GM12891 (cell line): Measurements from ENCODE around the gene PTPRN2.

Source experiments
- POLR2A ChIP-seq: IDR thresholded peaks from 2 replicates; pipeline ENCODE4 v1.6.1; 2011; ENCODE audit warnings: low read depth, low read length, control low read depth
- POLR2AphosphoS5 ChIP-seq: IDR thresholded peaks from 2 replicates; pipeline ENCODE4 v1.6.1; 2011; ENCODE audit warnings: low read depth, low read length, control low read depth
- TAF1 ChIP-seq: IDR thresholded peaks from 2 replicates; pipeline ENCODE4 v1.6.1; 2011; ENCODE audit warnings: low read depth, low read length, control low read depth

GRCh38 chr7:157537056-157537455 is 1050.6 kb downstream of the PTPRN2 start:
- TF ChIP-seq POLR2A (no peak), TAF1 (no peak), POLR2AphosphoS5 (no peak)
